HepG2 (cell line): ENCODE results near the gene CCDC197. TPM values are rescaled to one million over a fixed set of nuclear protein-coding genes. Genes with fewer than 3 reads are reported as not detected.

Experiments used
- GTF3A ChIP-seq: sonication (generic); formaldehyde crosslinking; conservative IDR thresholded peaks from 2 replicates; pipeline ENCODE4 v1.4.0; 2020; ENCODE audit warnings: mild to moderate bottlenecking, missing genetic modification reagents
- SOX13 ChIP-seq, 3 experiments: fragments of 450-650 bp in 1 of 3; sonication (generic) in 1 of 3; formaldehyde crosslinking in 1 of 3; IDR thresholded peaks in 2 of 3; conservative IDR thresholded peaks in 1 of 3; 2 replicates each; pipeline versions ENCODE4 v1.5.0 to v1.6.1; 2016 to 2020; ENCODE audit warnings: antibody characterized with exemption in 1 of 3, mild to moderate bottlenecking in 1 of 3, missing compliant biosample characterization in 1 of 3, missing genetic modification reagents in 1 of 3, moderate library complexity in 1 of 3
- TBX2 ChIP-seq: sonication (generic); formaldehyde crosslinking; IDR thresholded peaks from 2 replicates; pipeline ENCODE4 v1.5.0; 2020; ENCODE audit warnings: missing genetic modification reagents, mild to moderate bottlenecking, borderline replicate concordance
- ZNF362 ChIP-seq: sonication (generic); formaldehyde crosslinking; IDR thresholded peaks from 2 replicates; pipeline ENCODE4 v1.4.0; 2020; ENCODE audit warnings: missing genetic modification reagents, mild to moderate bottlenecking, borderline replicate concordance
- ZNF670 ChIP-seq: sonication (generic); formaldehyde crosslinking; IDR thresholded peaks from 2 replicates; pipeline ENCODE4 v1.8.0; 2022; ENCODE audit warnings: mild to moderate bottlenecking, missing genetic modification reagents, borderline replicate concordance
- ZNF687 ChIP-seq: sonication (generic); formaldehyde crosslinking; IDR thresholded peaks from 2 replicates; pipeline ENCODE4 v1.5.1; 2020; ENCODE audit warnings: mild to moderate bottlenecking, missing genetic modification reagents, moderate library complexity
- polyA plus RNA-seq, 8 experiments: library from polyadenylated mRNA; depleted of rRNA in 3 of 8; stranded (reverse) in 7 of 8; unstranded in 1 of 8; fragments of >200 nt; fragmentation: Illumina TruSeq in 4 of 8; extraction: Trizol in 4 of 8; gene quantifications; 2 replicates each; pipeline versions ENCODE4 v1.2.1 to v1.2.3, GENCODE V29; 2011 to 2016; ENCODE audit warnings: low read depth in 4 of 8, missing spikeins in 1 of 8, mixed read lengths in 1 of 8; ENCODE audit not compliant: insufficient read depth in 1 of 8
- total RNA-seq, 5 experiments: library from RNA; depleted of rRNA; stranded (reverse); fragments of >200 nt; fragmentation: Illumina TruSeq; extraction: Trizol; gene quantifications; 2 replicates each; pipeline ENCODE4 v1.2.3, GENCODE V29; 2016; ENCODE audit warnings: low read depth in 1 of 5

Gene CCDC197
- total and polyA plus RNA-seq, 2 of the 13 experiments (the other 11 are each of a cell fraction or from before 2014, with no cell fraction given): 0.11 to 0.13 TPM

- no peak for TF ChIP-seq GTF3A (CRISPR knock-in tag)
- TF ChIP-seq ZNF687 (CRISPR knock-in tag): peak; percentile 34; the same call in 1 of the 2 replicates
- TF ChIP-seq SOX13 (IDR thresholded peaks at IDR 0.05): no peak
- TF ChIP-seq SOX13 (CRISPR knock-in tag; conservative IDR thresholded peaks at IDR 0.05 in 1 of 2, IDR thresholded peaks at IDR 0.05 in 1 of 2): no peak
- no peak for TF ChIP-seq ZNF362 (CRISPR knock-in tag)
- TF ChIP-seq ZNF670 (CRISPR knock-in tag): no peak
- 0 out of 2 replicates have a peak, but pooled peaks have one; percentile 22 for TF ChIP-seq TBX2 (CRISPR knock-in tag)
- TF ChIP-seq, all 625 proteins: peak for 6
Measured at GRCh38 chr14:93981316-93982229, 15.5 kb upstream of the CCDC197 start (continued).
